A673 (cell line): Measurements from ENCODE around the gene NHSL1.
"Not testable (repeated sequence)": the region's sequence is repeated elsewhere in the genome, so short reads cannot be mapped to it uniquely, and the experiment has no call there.

ENCODE experiments used
- CTCF ChIP-seq: fragments of 300-800, 200-600 bp; sonication (generic); conservative IDR thresholded peaks from 2 replicates; pipeline ENCODE4 v1.5.1; 2017; ENCODE audit warnings: low read depth, mild to moderate bottlenecking, antibody characterized with exemption, low read length, moderate library complexity, mixed read lengths
- EZH2 ChIP-seq: fragments of 200-600 bp; sonication (generic); IDR thresholded peaks from 2 replicates; pipeline ENCODE4 v1.6.1; 2017; ENCODE audit warnings: borderline replicate concordance, low read depth, mild to moderate bottlenecking, mixed read lengths, antibody characterized with exemption, low read length; ENCODE audit not compliant: poor library complexity, severe bottlenecking

DNA sequence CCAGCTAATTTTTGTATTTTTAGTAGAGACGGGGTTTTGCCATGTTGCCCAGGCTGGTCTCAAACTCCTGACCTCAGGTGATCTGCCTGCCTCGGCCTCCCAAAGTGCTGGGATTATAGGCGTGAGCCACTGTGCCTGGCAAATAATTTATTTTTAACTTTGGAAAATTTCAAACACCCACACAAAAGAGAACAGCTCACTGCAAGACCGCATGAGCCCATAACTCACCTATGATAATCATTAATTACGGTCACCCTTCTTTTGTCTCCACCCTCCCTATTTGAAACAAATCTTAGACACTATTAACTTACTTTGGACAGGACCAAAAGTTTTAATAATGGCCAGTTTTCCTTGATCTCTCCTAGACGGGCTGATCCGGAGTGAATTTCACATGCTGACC lies 74.0 kb downstream of the NHSL1 start:
- not testable (repeated sequence) for TF ChIP-seq CTCF, EZH2
